NCI-H82 treated with DMSO at 0.1 percent for 48 hours (cell line): Measurements from ENCODE around the gene CD164L2.

ENCODE experiments used
- DNase-seq: peaks from one replicate; lab custom pipeline; 2025; ENCODE audit not compliant: unreplicated experiment; lab: John Stamatoyannopoulos, UW

CD164L2 gene

DNA sequence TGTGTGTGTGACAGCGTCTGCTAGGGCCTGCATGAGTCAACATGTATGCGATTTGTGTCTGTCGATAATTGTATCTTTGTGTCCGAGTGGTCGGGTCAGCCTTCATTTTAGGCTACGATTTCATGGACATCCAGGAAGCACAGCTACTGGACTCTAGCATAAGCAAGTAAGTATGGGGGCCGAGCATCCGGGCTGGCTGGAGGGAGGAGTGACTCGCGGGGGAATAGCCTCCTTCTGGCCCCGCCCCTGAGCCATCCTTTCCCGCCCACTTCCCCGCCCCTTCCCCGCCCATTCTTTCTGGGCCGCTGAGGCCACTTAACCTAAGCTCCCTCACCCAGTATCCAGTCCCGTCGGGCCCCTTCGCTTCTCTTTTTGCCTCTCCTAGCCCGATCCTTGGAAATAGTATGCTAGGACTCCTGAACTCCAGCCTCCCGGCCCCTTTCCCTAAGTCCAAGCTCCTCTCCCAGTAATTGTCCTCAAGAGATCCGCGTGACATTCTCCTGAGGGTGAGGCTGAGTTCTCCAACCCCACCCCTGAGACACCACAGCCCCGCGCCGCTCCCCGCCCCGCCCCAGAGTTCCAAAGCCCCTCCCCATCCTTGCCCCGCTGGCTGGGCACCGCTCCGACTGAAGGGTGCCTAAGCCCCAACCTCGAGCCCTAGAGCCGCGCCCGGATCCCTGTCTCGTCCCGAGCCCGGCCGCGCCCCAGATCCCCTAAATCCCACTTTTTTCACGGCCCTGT, 17.6 kb downstream of the CD164L2 start:
- DNase-seq: peak; percentile 96

DNA sequence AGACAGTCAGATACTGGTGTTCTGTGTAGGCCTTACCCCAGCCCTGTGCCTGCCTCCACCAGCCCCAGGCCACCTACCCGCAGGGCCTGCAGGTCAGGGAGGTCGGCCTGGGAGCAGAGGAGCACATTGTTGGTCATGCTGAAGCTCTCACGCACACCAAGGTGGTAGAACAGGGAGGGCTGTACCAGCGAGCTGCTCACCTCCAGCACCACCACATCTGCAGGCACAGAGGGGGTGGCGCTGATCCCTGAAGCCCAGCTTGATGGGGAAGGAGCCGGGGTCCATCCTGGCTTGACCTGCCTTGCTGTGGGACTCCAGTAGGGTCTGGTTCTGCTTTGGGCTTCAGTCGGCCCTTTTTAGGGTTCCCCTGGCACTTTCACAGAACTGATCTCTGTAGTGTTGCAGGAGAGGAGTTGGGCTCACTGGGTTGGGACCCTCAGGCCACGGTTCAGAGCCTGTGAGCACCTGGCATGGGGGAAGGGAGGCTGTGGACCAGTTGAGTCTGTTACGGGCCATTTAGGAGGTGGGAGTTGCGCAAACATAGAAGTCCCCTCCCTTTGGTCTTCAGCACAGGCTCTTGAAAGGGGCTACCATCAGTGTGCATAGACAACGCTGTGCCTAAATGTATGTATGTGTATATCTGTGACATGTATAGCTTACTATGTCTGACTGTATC, 18.3 kb downstream of the CD164L2 start:
- no peak for DNase-seq

DNA sequence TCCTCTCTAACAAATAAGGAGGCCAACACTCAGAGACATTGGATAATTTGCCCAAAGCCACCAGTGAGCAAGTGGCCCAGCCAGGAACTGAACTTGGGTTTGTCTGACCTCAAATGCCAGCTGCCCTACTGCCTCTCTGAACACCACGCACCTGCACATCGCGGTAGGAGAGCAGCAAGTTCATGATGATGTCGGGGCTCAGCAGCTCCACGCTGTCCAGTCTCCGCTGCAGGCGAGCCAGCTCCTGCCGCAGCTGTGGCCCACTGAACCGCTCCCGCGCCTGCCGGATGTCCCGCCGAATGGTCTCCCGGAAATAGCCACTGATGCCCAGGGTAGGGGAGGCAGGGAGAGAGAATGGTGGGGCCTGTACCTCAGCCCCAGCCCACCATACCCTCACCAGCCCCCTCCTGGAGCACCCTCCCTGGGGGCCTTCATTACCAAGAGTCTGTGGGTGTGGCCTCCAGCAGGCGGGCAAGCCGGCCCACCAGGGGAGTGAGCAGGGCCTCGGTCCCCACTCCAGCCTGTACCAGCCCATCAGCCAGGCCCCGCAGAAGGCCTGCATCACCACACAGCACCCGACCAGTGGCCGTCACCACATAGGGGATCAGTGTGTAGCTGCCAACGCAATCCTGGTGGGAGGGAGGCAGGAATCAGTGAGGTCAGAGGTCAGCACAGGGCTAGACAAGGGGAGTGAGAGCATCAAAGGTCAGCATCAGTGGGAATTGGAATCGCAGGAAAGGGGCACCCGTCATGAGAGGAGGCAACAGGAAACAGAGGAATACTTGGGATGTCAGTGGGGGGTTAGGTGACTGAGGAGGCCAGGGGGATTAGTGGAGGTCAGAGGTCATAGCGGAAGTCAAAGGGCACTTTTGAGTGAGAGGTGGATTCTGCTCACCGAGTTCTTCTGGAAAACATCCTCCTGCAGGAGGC, 19.1 kb downstream of the CD164L2 start:
- no peak for DNase-seq

DNA sequence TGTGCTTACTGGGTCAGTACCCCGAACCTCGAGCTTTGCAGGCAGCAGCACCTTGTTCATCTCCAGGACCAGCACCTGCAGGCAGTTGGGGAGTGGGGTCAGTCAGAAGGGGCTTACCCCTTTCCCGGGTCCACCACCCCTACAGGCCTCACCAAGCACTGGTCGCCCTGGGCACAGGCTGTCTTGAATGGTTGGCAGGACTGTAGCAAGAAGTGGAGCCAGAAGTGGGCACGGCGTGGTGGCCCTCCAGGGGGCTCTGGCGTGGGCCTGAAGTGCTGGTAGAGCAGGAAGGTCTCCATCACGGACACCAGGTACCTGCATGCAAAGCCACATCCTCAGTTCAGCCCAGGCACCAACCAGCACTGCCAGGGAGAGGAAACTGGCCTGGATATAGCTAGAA, 21.6 kb downstream of the CD164L2 start:
- DNase-seq: no peak

DNA sequence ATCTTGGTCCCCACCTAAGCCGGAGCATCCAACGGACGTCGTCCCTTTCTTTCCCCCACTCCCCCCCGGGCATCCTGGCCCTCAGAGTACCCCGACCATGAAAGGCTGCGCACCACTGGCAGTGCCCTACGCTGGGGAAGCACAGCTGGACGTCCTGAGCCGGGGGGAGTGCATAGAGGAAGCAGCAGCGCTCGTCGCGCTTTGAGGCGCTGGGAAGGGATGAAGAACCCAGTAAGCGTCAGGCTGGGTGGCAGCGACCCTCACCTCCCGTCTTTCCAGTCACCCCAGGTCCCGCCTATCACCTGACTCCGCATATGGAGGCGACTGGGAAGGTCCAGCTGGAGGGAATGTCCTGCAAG, 22.1 kb downstream of the CD164L2 start:
- no peak for DNase-seq

DNA sequence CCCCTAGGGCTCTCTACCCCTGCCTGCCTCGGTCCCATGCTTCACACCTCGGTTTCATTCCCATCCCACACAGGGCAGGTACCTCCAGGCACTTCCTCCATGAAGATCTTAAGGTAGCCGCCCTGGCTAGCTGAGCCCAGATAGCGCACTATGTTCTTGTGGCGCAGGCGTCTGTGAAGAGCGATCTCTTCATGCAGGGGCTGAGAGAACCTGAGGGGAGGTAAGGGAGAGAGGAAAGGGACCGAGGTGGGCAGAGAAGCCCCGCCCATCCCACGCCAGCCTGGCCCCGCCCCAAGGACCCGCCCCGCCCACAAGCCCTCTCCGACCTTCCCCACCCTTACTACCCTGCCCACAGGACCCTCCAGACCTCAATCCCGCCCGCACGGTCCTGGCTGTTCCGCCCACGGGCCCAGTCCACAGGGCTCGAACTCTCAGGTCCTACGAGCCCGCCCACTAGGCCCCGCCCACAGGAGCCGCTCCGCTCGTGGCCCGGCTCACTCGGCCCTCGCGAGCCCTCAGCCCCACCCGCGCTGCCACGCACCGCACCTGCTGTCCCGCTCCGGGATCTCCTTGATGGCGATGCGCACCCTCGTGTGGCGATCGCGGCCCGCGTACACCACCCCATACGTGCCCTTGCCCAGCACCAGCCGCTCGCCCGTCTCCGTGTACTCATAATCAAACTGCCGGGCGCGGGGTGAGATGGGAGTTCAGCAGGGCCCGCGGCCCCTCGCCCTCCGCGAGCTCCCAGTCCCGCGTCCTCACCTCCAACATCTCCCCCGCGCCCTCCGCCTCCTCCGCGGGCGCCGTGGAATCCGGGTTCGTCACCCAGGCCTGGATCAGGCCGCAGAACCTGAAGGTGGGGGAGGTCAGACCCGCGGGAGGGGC, 22.7 kb downstream of the CD164L2 start:
- DNase-seq: no peak

DNA sequence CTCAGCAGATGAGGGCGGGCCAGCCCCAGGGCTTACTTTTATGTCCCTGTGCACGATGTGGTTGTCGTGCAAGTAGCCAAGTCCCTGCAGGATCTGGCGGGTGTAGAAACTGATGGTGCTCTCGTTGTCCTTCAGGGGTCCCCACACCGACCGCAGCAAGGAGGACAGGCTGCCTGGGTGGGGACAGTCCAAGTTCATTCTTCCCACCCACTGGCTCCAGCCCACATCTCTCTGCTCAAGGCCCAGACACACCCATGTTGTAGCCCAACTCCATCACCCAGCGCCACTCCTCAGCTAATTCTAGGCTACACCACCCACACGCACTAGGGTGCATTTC, 23.3 kb downstream of the CD164L2 start:
- no peak for DNase-seq

DNA sequence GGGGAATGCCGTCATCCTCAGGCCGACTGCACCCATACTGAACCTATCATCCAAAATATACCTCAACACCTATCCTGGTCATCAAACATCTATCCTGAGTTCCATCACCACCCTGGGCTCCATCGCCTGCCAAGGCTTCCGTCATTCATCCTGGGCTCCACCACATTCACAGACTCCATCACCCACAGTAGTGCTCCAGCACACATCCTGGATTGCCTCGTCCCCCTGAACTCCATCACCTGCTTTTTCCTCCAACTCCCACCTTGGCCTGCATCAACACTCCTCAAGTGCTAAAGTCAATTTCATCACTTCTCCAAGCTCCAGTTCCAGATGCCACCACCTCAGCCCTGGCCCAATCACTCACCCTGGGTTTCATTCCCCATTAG, 24.2 kb downstream of the CD164L2 start:
- DNase-seq: no peak

DNA sequence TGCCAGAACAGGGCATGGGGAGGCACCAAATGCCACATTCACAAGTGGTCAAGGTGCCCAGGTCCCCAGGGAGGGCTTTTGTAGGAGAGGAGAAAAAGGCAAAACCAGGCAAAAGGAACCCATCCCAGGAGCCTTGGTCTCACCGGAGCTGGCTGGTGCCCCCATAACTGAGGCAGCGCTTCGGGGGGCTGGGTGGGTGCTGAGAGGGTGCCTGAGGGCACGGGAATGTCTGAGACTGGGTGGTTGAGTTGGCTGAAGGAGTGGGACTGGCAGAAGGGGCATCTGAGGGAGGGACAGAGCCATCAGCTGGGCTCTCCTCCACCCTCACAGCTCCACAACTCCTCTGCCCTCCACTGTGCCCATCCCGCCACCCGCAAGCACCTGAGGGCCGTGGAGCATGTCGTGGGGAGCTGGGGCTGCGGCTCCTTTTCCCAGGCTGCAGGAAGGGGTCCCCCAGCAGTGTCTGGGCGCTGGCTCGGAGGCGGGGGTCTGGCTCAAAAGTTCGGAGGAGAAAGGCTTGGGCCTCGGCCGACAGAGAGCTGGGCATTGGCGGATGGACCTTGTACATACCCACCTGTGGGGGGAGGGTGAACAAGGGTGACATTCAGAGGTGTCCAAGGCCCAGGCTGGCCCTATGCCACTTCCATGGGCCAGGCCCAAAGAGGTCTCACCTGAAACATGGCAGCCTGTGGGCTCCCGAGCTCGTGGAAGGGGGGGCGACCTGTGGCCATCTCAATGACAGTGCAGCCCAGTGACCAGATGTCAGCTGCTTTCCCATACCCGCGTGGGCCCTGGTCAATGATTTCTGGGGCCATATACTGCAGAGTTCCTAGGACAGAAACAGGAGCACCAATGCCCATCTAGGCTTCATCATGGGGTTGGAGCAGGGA, 24.9 kb downstream of the CD164L2 start:
- DNase-seq: no peak

DNA sequence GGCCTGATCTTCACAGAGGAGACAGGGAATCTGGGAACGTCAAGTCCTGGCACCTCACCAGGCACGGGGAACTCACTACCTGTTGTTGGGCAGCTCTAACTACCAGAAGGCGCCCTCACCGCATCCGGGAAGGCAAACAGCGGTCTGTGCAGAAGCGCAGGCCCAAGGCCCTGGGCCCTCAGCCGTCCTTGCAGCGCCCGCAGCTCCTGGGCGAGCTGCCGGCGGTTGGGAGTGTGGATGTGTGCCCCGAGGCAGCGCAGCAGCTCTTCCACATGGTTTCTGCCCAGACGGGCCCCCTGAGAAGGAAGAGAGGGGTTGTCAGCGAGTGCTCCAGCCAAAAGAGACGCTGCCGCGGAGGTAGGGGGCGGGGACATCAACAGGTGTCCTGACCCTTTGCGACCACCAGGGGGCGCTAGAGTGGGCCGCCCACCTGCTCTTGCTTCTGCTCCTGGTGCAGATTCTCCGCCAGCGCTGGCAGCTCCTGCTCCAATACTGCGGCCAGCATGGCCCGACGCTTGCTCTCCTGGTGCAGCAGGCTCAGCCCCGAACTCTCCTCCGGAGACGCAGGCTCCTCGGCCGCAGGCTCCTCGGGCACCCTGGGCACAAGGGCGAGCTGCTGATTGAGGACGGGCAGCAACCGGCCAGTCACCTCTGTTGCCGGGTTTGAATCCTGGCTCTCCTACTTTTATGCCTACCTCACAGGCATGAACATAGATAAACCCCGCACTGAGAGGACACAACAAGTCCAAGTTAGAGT, 25.7 kb downstream of the CD164L2 start:
- peak; percentile 24 for DNase-seq

DNA sequence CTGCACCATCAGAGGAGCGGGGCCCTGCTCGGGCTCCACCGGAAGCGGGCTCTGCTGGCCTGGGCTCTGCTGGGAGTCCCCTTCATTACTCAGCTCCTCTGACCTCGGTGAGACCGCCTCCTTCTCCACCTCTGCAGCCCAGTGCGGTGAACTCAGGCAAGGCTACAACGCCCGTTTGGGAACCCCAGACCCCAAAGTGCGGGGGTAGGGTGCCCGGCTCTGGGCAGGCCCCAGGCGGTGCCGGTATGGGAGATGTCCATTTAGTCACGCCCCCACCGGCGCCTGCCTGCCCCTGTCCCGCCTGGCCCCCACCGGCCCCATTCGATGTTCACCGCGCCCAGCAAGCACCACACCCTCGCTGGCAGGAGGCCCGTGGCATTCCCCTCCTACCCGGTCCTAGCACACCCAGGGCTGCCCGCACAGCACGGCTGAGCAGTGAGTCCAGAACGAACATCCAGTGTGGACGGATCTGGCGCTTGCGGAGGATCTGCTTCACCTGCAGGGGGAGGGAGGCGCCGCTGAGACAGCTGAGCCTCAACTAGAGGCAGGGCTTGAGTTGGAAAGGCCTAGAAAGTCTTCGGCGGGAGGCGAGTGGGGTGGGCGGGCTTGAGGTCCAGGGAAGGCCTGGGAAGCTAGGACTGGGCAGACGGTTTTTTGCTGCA, 26.4 kb downstream of the CD164L2 start:
- DNase-seq: no peak

DNA sequence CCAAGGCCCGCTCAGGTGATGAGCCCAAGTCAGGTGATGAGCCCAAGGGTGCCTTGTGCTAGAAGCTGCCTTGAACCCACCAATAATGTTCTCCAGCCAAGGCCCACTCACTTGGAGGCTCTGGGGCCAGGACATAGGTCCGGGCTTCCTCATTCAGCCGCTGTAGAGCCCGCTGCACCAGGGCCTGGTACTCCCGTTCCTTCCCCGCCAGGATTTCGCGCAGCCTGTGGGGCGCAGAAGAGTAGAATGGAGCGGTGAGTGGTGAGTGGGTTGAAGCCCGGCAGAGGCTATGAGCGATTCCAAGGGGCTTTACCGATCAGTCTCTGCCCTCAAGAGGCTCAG, 26.9 kb downstream of the CD164L2 start:
- no peak for DNase-seq

DNA sequence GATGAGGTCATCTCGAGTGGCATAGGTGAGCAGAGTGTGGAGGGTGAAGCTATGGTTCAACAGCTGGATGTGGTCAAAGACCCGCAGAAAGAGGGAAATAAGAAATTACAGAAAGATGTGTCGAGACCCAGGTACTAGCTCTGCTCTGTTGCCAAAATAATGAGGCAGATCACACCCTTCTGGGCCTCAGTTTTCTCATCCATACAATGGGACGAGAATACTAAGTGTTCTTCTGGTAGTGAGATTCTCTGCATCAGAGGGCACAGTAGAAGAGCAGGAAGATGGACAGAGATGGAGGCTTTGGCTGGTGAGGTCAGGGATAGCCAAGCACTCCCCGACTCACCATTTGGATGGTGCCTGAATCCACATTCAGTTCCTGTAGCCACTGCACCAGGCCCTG, 27.4 kb downstream of the CD164L2 start:
- no peak for DNase-seq

DNA sequence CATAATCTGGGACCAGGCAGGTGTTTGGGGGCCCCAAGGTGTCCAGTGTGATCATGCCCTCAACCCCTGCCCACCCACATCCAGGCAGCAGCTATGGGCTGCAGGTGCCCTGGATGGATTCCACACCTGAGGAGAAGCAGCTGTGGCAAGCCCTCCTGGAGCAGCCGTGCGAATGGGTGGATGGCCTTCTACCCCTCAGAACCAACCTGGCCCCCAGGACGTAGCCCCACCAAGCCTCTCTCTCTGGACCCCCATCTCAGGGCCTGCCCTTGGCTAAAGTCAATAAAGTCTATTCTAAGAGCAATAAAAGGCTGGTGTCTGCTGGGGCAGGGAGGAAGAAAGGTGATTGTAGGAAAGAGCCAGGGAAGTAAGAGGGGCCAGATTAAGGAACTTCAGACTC, 29.5 kb downstream of the CD164L2 start:
- DNase-seq: no peak

DNA sequence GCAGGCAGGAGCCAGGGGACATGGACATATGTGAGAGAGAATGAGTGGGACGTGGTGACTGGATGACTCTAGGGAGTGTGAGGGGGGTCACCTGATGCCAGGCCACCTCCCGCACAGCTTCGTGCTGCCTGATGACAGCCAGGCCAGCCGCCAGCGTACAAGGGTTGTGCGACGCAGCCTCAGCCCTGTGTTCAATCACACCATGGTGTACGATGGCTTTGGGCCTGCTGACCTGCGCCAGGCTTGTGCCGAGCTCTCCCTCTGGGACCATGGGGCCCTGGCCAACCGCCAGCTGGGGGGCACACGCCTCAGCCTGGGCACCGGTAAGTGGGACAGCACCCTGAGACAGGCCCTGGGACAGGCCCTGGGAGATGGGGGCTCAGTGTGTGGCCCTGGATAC, 30.0 kb downstream of the CD164L2 start:
- DNase-seq: no peak

DNA sequence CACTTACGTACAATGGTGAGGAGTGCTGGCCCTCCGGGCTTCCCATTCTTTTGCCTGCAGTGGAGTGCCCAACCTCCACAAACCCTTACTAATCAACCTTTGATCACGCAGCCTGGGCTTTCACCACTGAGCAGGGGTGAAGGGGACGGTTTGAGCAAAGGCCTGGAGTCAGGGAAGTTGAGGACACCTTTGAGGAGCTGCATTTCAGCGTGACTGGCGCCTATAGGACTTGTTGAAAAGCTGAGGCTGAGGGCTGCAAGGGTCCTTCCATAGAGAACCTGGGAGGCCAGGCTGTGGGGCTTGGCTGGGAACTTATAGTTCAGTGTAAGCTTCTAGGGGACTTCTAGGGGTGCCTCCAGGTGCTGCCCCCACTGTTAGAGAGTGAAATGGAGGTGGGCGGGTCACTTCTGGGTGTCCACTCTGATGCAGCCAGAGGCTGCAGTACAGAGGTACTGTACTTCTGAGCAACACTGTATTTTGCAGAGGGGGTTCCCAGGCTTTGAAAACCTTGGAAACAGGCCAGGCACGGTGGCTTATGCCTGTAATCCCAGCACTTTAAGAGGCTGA, 31.5 kb downstream of the CD164L2 start:
- peak; percentile 43 for DNase-seq

DNA sequence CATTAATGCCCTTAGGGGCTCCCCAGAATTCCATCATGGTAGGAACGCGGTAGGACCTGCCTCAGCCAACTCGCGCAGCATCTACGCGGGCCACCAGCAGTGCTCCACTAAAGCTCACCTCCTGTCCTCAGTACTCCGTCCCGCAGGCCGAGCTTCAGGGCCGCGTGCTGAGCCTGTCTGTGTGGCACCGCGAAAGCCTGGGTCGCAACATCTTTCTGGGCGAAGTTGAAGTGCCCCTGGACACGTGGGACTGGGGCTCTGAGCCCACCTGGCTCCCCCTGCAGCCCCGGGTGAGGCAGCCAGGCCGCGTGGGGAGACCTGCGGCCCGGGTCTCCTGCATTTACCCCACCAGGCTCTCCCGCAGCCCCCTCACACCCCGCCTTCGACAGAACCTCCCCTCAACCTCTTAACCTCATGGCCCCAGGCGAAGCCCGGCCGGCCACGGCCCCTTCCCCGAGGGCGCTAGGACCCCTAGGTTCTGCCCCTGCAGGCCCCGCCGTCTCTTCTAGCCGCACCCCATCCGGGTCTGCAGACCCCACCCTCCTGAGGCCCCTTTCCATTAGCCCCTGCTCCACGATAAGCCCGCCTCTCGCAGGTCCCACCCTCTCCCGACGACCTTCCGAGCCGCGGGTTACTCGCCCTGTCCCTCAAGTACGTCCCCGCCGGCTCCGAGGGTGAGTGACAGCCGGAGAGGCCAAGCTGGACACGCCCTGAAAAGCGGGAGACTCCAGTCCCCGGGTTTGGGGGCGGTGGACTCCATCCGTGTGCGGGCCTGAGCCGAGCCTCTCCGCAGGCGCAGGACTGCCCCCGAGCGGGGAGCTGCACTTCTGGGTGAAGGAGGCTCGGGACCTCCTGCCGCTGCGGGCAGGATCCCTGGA, 32.2 kb downstream of the CD164L2 start:
- DNase-seq: peak; percentile 46
